MM.1S (cell line): ENCODE results near the gene TMC1.

Experiments used
- DNase-seq: peaks from one replicate; pipeline ENCODE4 v3.0.0-alpha.2; 2015
- H2AFZ ChIP-seq: fragments of 300-600 bp; sonication (generic); 2 replicates; pipeline ENCODE4 v1.6.0; 2016; ENCODE audit warnings: antibody characterized with exemption, low read length
- H3F3A ChIP-seq: fragments of 300-600 bp; sonication (generic); 2 replicates; pipeline ENCODE4 v1.6.1; 2016; ENCODE audit warnings: mild to moderate bottlenecking, antibody characterized with exemption, low read length, moderate library complexity, mixed read lengths; ENCODE audit not compliant: insufficient read depth
- H3K27ac ChIP-seq: fragments of 300-600 bp; sonication (generic); 2 replicates; pipeline ENCODE4 v1.5.1; 2016; ENCODE audit warnings: mild to moderate bottlenecking, low read length
- H3K27me3 ChIP-seq: fragments of 300-600 bp; sonication (generic); replicated peaks from 2 replicates; pipeline ENCODE4 v1.6.0; 2016; ENCODE audit warnings: low read length; ENCODE audit not compliant: insufficient read depth
- H3K36me3 ChIP-seq: fragments of 300-600 bp; sonication (generic); replicated peaks from 2 replicates; pipeline ENCODE4 v1.6.1; 2016; ENCODE audit warnings: mild to moderate bottlenecking, low read length, mixed read lengths; ENCODE audit not compliant: insufficient read depth
- H3K4me1 ChIP-seq: fragments of 300-600 bp; sonication (generic); 2 replicates; pipeline ENCODE4 v1.6.1; 2016; ENCODE audit warnings: low read length, mixed read lengths
- H3K4me2 ChIP-seq: fragments of 300-600 bp; sonication (generic); 2 replicates; pipeline ENCODE4 v1.6.0; 2016; ENCODE audit warnings: low read depth, low read length
- H3K4me3 ChIP-seq: fragments of 300-600 bp; sonication (generic); 2 replicates; pipeline ENCODE4 v1.5.1; 2016; ENCODE audit warnings: low read length, mixed read lengths
- H3K79me2 ChIP-seq: fragments of 300-600 bp; sonication (generic); 2 replicates; pipeline ENCODE4 v1.6.1; 2016; ENCODE audit warnings: mixed run types, low read length, mixed read lengths
- H3K9ac ChIP-seq: fragments of 300-600 bp; sonication (generic); 2 replicates; pipeline ENCODE4 v1.6.1; 2016; ENCODE audit warnings: low read length, mixed read lengths
- H3K9me2 ChIP-seq: fragments of 300-600 bp; sonication (generic); replicated peaks from 2 replicates; pipeline ENCODE4 v1.6.1; 2016; ENCODE audit warnings: mild to moderate bottlenecking, low read length, mixed read lengths; ENCODE audit not compliant: insufficient read depth
- H3K9me3 ChIP-seq: fragments of 300-600 bp; sonication (generic); replicated peaks from 2 replicates; pipeline ENCODE4 v1.6.1; 2016; ENCODE audit warnings: mild to moderate bottlenecking, low read length, mixed read lengths; ENCODE audit not compliant: insufficient read depth
- H4K20me1 ChIP-seq: fragments of 300-600 bp; sonication (generic); 2 replicates; pipeline ENCODE4 v1.6.1; 2016; ENCODE audit warnings: mild to moderate bottlenecking, low read length, moderate library complexity, mixed read lengths; ENCODE audit not compliant: insufficient read depth
- CTCF ChIP-seq: fragments of 300-600 bp; sonication (generic); IDR thresholded peaks from 2 replicates; pipeline ENCODE4 v1.5.1; 2016; ENCODE audit warnings: antibody characterized with exemption, low read length, mixed read lengths
- EZH2 ChIP-seq: fragments of 300-600 bp; sonication (generic); optimal IDR thresholded peaks from 2 replicates; pipeline ENCODE3; 2017; ENCODE audit warnings: low read depth, mild to moderate bottlenecking, antibody characterized with exemption, low read length, mixed read lengths
- EZH2phosphoT487 ChIP-seq: fragments of 300-600 bp; sonication (generic); IDR thresholded peaks from 2 replicates; pipeline ENCODE4 v1.6.1; 2018; ENCODE audit warnings: antibody characterized with exemption, low read length

The TMC1 gene

GRCh38 chr9:72551306-72551705 is 29.9 kb downstream of the TMC1 start:
- TF ChIP-seq CTCF (no peak), EZH2 (no peak), EZH2phosphoT487 (no peak)
- Histone ChIP-seq H2AFZ (no peak overlapping the region), H3K36me3 (no peaks in the 10 kb centered on the region), H3K9me2 (no peaks in the 10 kb centered on the region), H3K4me1 (no peaks in the 10 kb centered on the region), H3K9me3 (no peaks in the 10 kb centered on the region), H3K4me2 (no peak overlapping the region), H3K4me3 (no peak overlapping the region), H3K27ac (no peak overlapping the region), H4K20me1 (no peaks in the 10 kb centered on the region), H3K79me2 (no peaks in the 10 kb centered on the region), H3K27me3 (no peaks in the 10 kb centered on the region), H3K9ac (no peak overlapping the region), H3F3A (no peaks in the 10 kb centered on the region)
- no peak for DNase-seq

- no peak overlapping the region for H2AFZ ChIP-seq
These were observed 30.9 kb downstream of the TMC1 start for GRCh38 chr9:72552356-72552755.

GRCh38 chr9:72554221-72554641 is 32.8 kb downstream of the TMC1 start:
- Histone ChIP-seq H2AFZ (no peak overlapping the region), H3F3A (no peaks in the 10 kb centered on the region), H3K4me3 (no peak overlapping the region), H3K27me3 (no peaks in the 10 kb centered on the region), H3K79me2 (no peaks in the 10 kb centered on the region), H3K36me3 (no peaks in the 10 kb centered on the region), H3K4me1 (no peaks in the 10 kb centered on the region), H3K27ac (no peak overlapping the region), H3K4me2 (no peak overlapping the region), H3K9me3 (no peaks in the 10 kb centered on the region), H3K9ac (no peak overlapping the region), H4K20me1 (no peaks in the 10 kb centered on the region), H3K9me2 (no peaks in the 10 kb centered on the region)
- DNase-seq, result no peak
- no peak for TF ChIP-seq EZH2
- no peak for TF ChIP-seq EZH2phosphoT487
- TF ChIP-seq CTCF, result no peak

More at GRCh38 chr9:72552356-72552755, 30.9 kb downstream of the TMC1 start:
- H3F3A ChIP-seq, result no peaks in the 10 kb centered on the region
- no peak overlapping the region for H3K4me2 ChIP-seq
- no peaks in the 10 kb centered on the region for H3K9me3 ChIP-seq
- H4K20me1 ChIP-seq, result no peaks in the 10 kb centered on the region
- H3K27ac ChIP-seq, result no peak overlapping the region
- H3K4me3 ChIP-seq, result no peak overlapping the region
- H3K9me2 ChIP-seq, result no peaks in the 10 kb centered on the region
- no peak overlapping the region for H3K9ac ChIP-seq
- TF ChIP-seq EZH2, result no peak
- no peak for TF ChIP-seq EZH2phosphoT487
- no peak for TF ChIP-seq CTCF
- H3K27me3 ChIP-seq, result no peaks in the 10 kb centered on the region
- no peaks in the 10 kb centered on the region for H3K36me3 ChIP-seq
- H3K79me2 ChIP-seq, result no peaks in the 10 kb centered on the region
- no peak for DNase-seq
- no peaks in the 10 kb centered on the region for H3K4me1 ChIP-seq
